Measurements from ENCODE around the gene HSPA14.

HSPA14 gene

GRCh38 chr10:14880229-14880628 is 42.1 kb downstream of the HSPA14 start:
- Histone ChIP-seq H3K4me2 (ENCODE audit: low read length) (peak overlapping the region; percentile 77), H3K4me3 (ENCODE audit: low read length) (peak overlapping the region; percentile 93), H3F3A (ENCODE audit: control insufficient read depth, insufficient read depth) (peaks cover 1% of the 10 kb centered on the region; the same call in 1 of the 2 replicates), H3K4me1 (ENCODE audit: control insufficient read depth, low read length) (peaks cover 29% of the 10 kb centered on the region), H3K9me3 (ENCODE audit: control insufficient read depth, insufficient read depth, low read length) (no peaks in the 10 kb centered on the region), H3K27me3 (ENCODE audit: control insufficient read depth, low read length) (no peaks in the 10 kb centered on the region), H3K36me3 (ENCODE audit: control insufficient read depth, low read length) (peaks cover 64% of the 10 kb centered on the region), H3K9me2 (replicated peaks; ENCODE audit: control insufficient read depth, low read length) (no peaks in the 10 kb centered on the region), H3K27ac (ENCODE audit: low read depth, low read length) (no peak overlapping the region), H4K20me1 (ENCODE audit: control insufficient read depth, insufficient read depth, low read depth, low read length) (peaks cover 7% of the 10 kb centered on the region), H3K79me2 (ENCODE audit: control insufficient read depth, low read length) (peaks cover 92% of the 10 kb centered on the region)
- TF ChIP-seq CTCF (IDR thresholded peaks at IDR 0.05; ENCODE audit: low read depth, low read length, poor library complexity, severe bottlenecking) = no peak
- TF ChIP-seq EZH2phosphoT487 (IDR thresholded peaks at IDR 0.05; ENCODE audit: borderline replicate concordance, low read length) = no peak

- H3K9me2 ChIP-seq (replicated peaks; ENCODE audit: control insufficient read depth, low read length) = no peaks in the 10 kb centered on the region
- H3F3A ChIP-seq (ENCODE audit: control insufficient read depth, insufficient read depth) = no peaks in the 10 kb centered on the region
- no peak overlapping the region for H3K4me3 ChIP-seq (ENCODE audit: low read length)
- H4K20me1 ChIP-seq (ENCODE audit: control insufficient read depth, insufficient read depth, low read depth, low read length) = peaks cover 8% of the 10 kb centered on the region
- peaks cover 20% of the 10 kb centered on the region for H3K4me1 ChIP-seq (ENCODE audit: control insufficient read depth, low read length)
- no peak for TF ChIP-seq CTCF (IDR thresholded peaks at IDR 0.05; ENCODE audit: low read depth, low read length, poor library complexity, severe bottlenecking)
- peaks cover 72% of the 10 kb centered on the region for H3K36me3 ChIP-seq (ENCODE audit: control insufficient read depth, low read length)
- H3K4me2 ChIP-seq (ENCODE audit: low read length) = no peak overlapping the region
- peaks cover 100% of the 10 kb centered on the region for H3K79me2 ChIP-seq (ENCODE audit: control insufficient read depth, low read length)
- no peak overlapping the region for H3K27ac ChIP-seq (ENCODE audit: low read depth, low read length)
- no peaks in the 10 kb centered on the region for H3K9me3 ChIP-seq (ENCODE audit: control insufficient read depth, insufficient read depth, low read length)
- no peaks in the 10 kb centered on the region for H3K27me3 ChIP-seq (ENCODE audit: control insufficient read depth, low read length)
Measured at GRCh38 chr10:14884082-14884481, 46.0 kb downstream of the HSPA14 start.

- no peak for TF ChIP-seq EZH2phosphoT487 (IDR thresholded peaks at IDR 0.05; ENCODE audit: borderline replicate concordance, low read length)
- no peak for TF ChIP-seq CTCF (IDR thresholded peaks at IDR 0.05; ENCODE audit: low read depth, low read length, poor library complexity, severe bottlenecking)
- Histone ChIP-seq H3K36me3 (ENCODE audit: control insufficient read depth, low read length) (peaks cover 55% of the 10 kb centered on the region), H3K4me2 (ENCODE audit: low read length) (no peak overlapping the region)
Measured at GRCh38 chr10:14889318-14889717, 51.2 kb downstream of the HSPA14 start.

GRCh38 chr10:14891151-14891550 is 53.0 kb downstream of the HSPA14 start:
- Histone ChIP-seq H4K20me1 (ENCODE audit: control insufficient read depth, insufficient read depth, low read depth, low read length) (peaks cover 5% of the 10 kb centered on the region; the same call in 1 of the 2 replicates), H3K9me2 (replicated peaks; ENCODE audit: control insufficient read depth, low read length) (no peaks in the 10 kb centered on the region), H3F3A (ENCODE audit: control insufficient read depth, insufficient read depth) (no peaks in the 10 kb centered on the region), H3K4me1 (ENCODE audit: control insufficient read depth, low read length) (no peaks in the 10 kb centered on the region), H3K79me2 (ENCODE audit: control insufficient read depth, low read length) (peaks cover 95% of the 10 kb centered on the region), H3K4me2 (ENCODE audit: low read length) (no peak overlapping the region), H3K27me3 (ENCODE audit: control insufficient read depth, low read length) (no peaks in the 10 kb centered on the region), H3K9me3 (ENCODE audit: control insufficient read depth, insufficient read depth, low read length) (no peaks in the 10 kb centered on the region), H3K36me3 (ENCODE audit: control insufficient read depth, low read length) (peaks cover 44% of the 10 kb centered on the region), H3K4me3 (ENCODE audit: low read length) (no peak overlapping the region), H3K27ac (ENCODE audit: low read depth, low read length) (no peak overlapping the region)
- TF ChIP-seq EZH2phosphoT487 (IDR thresholded peaks at IDR 0.05; ENCODE audit: borderline replicate concordance, low read length) (no peak), CTCF (IDR thresholded peaks at IDR 0.05; ENCODE audit: low read depth, low read length, poor library complexity, severe bottlenecking) (no peak)

More at GRCh38 chr10:14889318-14889717, 51.2 kb downstream of the HSPA14 start:
- Histone ChIP-seq H3K9me2 (replicated peaks; ENCODE audit: control insufficient read depth, low read length) (no peaks in the 10 kb centered on the region), H3K79me2 (ENCODE audit: control insufficient read depth, low read length) (peaks cover 96% of the 10 kb centered on the region), H3K4me3 (ENCODE audit: low read length) (no peak overlapping the region), H3F3A (ENCODE audit: control insufficient read depth, insufficient read depth) (no peaks in the 10 kb centered on the region), H3K9me3 (ENCODE audit: control insufficient read depth, insufficient read depth, low read length) (no peaks in the 10 kb centered on the region), H3K4me1 (ENCODE audit: control insufficient read depth, low read length) (no peaks in the 10 kb centered on the region), H3K27ac (ENCODE audit: low read depth, low read length) (no peak overlapping the region), H4K20me1 (ENCODE audit: control insufficient read depth, insufficient read depth, low read depth, low read length) (peaks cover 13% of the 10 kb centered on the region), H3K27me3 (ENCODE audit: control insufficient read depth, low read length) (no peaks in the 10 kb centered on the region)
